Activated CD4-positive, alpha-beta memory T cell treated with anti-CD3 and anti-CD28 coated beads for 36 hours (primary cell): ENCODE data around the gene NDP. TPM values are rescaled to one million over a fixed set of nuclear protein-coding genes. Genes with fewer than 3 reads are reported as not detected.

Experiments
- CTCF ChIA-PET: fragments of 350-600 bp; sonication (Branson Sonifier 250); formaldehyde crosslinking; loops from one replicate; lab custom pipeline; 2021; ENCODE audit warnings: antibody characterized with exemption, inconsistent platforms; lab: Charles Lee
- POLR2A ChIA-PET: fragments of 350-600 bp; sonication (Branson Sonifier 250); formaldehyde crosslinking; loops from one replicate; lab custom pipeline; 2021; ENCODE audit warnings: antibody characterized with exemption; lab: Charles Lee
- DNase-seq: peaks from one replicate; pipeline ENCODE4 v3.0.0-alpha.2; 2020
- H3K27ac Mint-ChIP-seq: one replicate; pipeline ENCODE4 v1.8.0; 2021; ENCODE audit warnings: mixed read lengths
- H3K27me3 Mint-ChIP-seq: one replicate; pipeline ENCODE4 v1.8.0; 2021; ENCODE audit warnings: mixed read lengths
- H3K36me3 Mint-ChIP-seq: one replicate; pipeline ENCODE4 v1.8.0; 2021; ENCODE audit warnings: mixed read lengths
- H3K4me1 Mint-ChIP-seq: one replicate; pipeline ENCODE4 v1.8.0; 2021; ENCODE audit warnings: low read depth, mixed read lengths
- H3K4me3 Mint-ChIP-seq: one replicate; pipeline ENCODE4 v1.8.0; 2021; ENCODE audit warnings: mild to moderate bottlenecking, mixed read lengths
- H3K9me3 Mint-ChIP-seq: one replicate; pipeline ENCODE4 v1.8.0; 2021; ENCODE audit warnings: mixed read lengths
- intact Hi-C: fragments of 100-400 bp; cut with micrococcal nuclease; formaldehyde crosslinking; loops from one replicate; pipeline ENCODE4 v1.15.1; 2023
- total RNA-seq, 2 experiments: library from RNA; stranded (reverse); gene quantifications; one replicate each; pipeline ENCODE4 v1.2.3, GENCODE V29; 2021

NDP gene, protein sequence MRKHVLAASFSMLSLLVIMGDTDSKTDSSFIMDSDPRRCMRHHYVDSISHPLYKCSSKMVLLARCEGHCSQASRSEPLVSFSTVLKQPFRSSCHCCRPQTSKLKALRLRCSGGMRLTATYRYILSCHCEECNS
- not detected for total RNA-seq

DNA sequence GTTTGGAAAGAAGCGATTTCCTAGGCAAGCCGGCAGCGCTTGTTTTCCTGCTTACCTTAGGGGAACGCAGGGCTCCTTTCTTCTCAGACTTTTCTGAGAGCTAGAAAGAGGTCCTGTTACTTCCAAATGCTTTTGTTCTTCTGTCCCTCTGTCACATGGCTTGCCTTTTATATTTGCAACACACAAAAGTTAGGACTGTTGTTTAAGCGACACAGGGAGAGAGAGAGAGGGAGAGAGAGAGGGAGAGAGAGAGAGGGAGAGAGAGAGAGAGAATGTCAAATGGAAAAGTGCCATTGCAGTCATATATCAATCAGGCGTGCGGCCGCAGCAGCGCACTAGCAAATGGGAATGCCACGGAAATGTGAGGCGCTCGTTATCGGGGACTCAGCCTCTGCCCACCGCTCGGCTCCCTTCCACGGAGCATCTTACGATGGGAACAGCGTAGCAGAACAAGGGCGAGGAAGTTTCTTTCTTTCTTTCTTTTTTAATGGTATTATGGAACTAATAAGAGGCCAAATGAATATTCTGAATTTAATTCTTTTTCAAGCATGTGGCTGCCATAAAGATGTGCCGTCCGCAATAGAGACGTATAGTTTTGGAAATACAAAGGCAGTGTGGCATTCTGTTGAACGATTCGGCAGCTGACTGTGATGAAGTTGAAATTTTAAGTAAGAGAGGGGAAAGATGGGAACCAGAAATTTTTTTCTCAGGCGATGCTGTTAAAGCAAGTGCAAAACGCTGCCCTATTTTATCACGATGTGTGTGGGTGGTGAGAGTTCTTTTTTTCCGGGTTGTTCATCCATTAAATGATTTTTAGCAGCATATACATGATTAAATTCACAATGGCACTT is at the start of gene NDP:
Gene NDP (minus strand): TSS at position 142 of the 851 bp plus-strand sequence. CDS start 14,745 bp downstream, outside the sequence.
- POLR2A ChIA-PET, result no interaction called here

DNA sequence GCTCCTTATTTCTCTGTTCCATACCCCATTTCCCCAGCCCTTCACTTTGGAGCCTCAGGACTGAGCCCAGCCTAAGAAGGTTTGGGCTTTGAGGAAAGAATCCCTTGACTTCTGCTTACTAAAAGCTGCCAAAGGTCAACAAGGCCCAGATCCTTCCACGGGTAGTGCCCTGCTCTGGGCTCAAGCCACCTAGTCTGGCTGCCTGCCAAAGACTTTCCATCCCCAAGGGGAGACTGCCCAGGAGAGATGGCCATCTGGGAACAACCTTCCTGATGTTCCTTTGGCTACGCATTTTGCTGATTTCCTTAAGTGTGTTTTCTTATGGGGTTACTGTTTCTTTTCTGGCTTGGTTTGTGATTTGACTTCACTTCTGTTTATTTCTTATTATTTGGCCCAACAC is 49.8 kb upstream of the NDP start:
- Mint-ChIP-seq H3K9me3 (no peaks in the 10 kb centered on the region), H3K4me1 (no peaks in the 10 kb centered on the region), H3K4me3 (no peak overlapping the region), H3K36me3 (no peaks in the 10 kb centered on the region), H3K27ac (no peak overlapping the region), H3K27me3 (no peaks in the 10 kb centered on the region)
- intact Hi-C loops, result no loop called here
- ChIA-PET POLR2A (no interaction called here), CTCF (interaction anchor here (4.1 kb wide), 1 partner anchor 64 kb away, joined by 32 read pairs; no protein-coding TSS in a partner anchor)
- DNase-seq, result no peak

More for the DNA sequence above, at the start of gene NDP:
- Mint-ChIP-seq H3K9me3 (no peaks in the 10 kb centered on the region), H3K4me3 (peak within 1 kb of the TSS; percentile 51), H3K27ac (no peak within 1 kb of the TSS), H3K4me1 (peaks cover 13% of the 10 kb centered on the region), H3K36me3 (no peaks in the 10 kb centered on the region), H3K27me3 (peaks cover 17% of the 10 kb centered on the region)
- CTCF ChIA-PET, result interaction anchor here (1.0 kb wide), 1 partner anchor 53 kb away, joined by 3 read pairs; no protein-coding TSS in a partner anchor
- no peak for DNase-seq
- intact Hi-C loops, result no loop called here

DNA sequence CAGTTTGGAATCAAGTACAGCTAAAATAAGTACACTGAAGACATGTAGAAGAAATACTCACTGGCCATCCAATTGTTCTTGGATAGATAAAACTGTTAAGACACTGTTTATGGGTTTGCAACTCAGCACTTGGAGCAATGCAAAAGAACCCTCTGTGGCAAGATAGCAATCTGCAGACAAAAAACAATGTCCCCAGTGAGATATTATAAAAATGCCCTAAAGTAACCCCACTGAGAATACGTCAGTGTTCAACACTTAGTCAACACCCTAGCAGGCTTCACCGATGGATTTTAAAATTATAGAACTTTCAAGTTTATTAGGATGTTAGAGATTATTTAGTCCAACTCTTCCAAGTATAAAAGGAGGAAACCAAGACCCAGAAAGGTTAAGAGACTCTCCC is 47.5 kb upstream of the NDP start:
- H3K36me3 Mint-ChIP-seq, result no peaks in the 10 kb centered on the region
- H3K4me1 Mint-ChIP-seq, result no peaks in the 10 kb centered on the region
- no peak for DNase-seq
- no peaks in the 10 kb centered on the region for H3K27me3 Mint-ChIP-seq
- ChIA-PET CTCF (no interaction called here), POLR2A (no interaction called here)
- H3K9me3 Mint-ChIP-seq, result no peaks in the 10 kb centered on the region
- H3K27ac Mint-ChIP-seq, result no peak overlapping the region
- intact Hi-C loops, result no loop called here
- H3K4me3 Mint-ChIP-seq, result no peak overlapping the region

DNA sequence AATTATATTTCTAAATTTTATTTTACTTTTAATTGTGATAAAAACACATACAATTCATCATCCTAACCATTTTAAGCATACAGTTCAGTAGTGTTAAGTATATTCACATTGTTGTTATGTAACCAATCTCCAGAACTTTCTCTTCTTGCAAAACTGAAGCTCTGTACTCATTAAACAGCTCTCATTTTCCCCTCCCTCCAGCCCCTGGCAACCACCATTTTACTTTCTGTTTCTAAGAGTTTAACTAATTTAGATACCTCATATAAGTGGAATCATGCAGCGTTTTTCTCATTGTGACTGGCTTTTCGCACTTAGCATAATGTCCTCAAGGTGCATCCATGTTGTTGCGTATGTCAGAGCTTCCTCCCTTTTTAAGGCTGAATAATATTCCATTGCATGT is 46.7 kb upstream of the NDP start:
- H3K4me1 Mint-ChIP-seq, result no peaks in the 10 kb centered on the region
- H3K9me3 Mint-ChIP-seq, result no peaks in the 10 kb centered on the region
- H3K4me3 Mint-ChIP-seq, result no peak overlapping the region
- CTCF ChIA-PET, result no interaction called here
- POLR2A ChIA-PET, result no interaction called here
- no peak overlapping the region for H3K27ac Mint-ChIP-seq
- DNase-seq, result peak; percentile 9
- intact Hi-C loops, result no loop called here
- H3K36me3 Mint-ChIP-seq, result no peaks in the 10 kb centered on the region
- H3K27me3 Mint-ChIP-seq, result no peaks in the 10 kb centered on the region

DNA sequence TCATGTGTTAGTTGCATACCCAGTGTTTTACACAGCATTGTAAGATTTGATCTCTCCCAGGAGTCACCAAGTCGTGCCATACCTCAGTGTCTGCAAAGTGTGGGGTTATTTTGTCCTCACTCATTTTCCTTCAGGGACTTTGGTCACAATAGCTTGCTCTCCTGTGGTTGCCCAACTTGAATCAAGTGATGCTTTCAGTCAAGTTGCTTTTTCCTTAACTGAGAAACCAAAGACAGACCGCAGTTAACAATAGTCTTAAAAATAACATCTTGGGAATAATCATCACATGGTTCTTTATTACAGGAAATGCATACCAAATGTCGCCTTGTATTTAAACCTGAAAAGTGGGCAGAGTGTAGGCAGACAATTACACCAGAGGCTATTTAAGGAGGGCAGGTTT is 44.5 kb upstream of the NDP start:
- peaks cover 5% of the 10 kb centered on the region for H3K4me1 Mint-ChIP-seq
- intact Hi-C loops, result no loop called here

DNA sequence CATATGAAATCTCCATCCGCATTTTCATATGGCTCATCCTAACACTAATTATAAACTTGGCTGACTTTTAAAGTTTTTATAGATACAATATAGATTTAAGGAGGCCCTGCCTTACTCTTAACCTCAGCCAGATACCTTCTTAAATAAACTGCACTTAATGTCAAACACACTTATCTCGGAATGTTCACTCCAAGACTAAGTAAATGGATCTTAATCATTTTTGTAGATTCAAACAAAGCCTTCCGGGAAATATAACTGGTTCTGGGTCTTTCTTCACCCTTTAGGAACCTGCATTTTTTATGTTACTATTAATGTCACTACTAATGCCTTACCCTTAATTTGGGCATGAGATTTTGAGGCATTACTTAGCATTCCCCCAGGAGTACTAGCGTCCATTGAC is 43.7 kb upstream of the NDP start:
- H3K27ac Mint-ChIP-seq, result no peak overlapping the region
- ChIA-PET POLR2A (no interaction called here), CTCF (no interaction called here)
- intact Hi-C loops, result no loop called here
- H3K4me3 Mint-ChIP-seq, result no peak overlapping the region
- H3K27me3 Mint-ChIP-seq, result no peaks in the 10 kb centered on the region
- no peaks in the 10 kb centered on the region for H3K9me3 Mint-ChIP-seq
- no peaks in the 10 kb centered on the region for H3K36me3 Mint-ChIP-seq
- no peak for DNase-seq
- H3K4me1 Mint-ChIP-seq, result peaks cover 10% of the 10 kb centered on the region

More for the DNA sequence above, 44.5 kb upstream of the NDP start:
- Mint-ChIP-seq H3K36me3 (no peaks in the 10 kb centered on the region), H3K4me3 (no peak overlapping the region), H3K9me3 (no peaks in the 10 kb centered on the region), H3K27me3 (no peaks in the 10 kb centered on the region), H3K27ac (no peak overlapping the region)
- ChIA-PET POLR2A (no interaction called here), CTCF (no interaction called here)
- DNase-seq, result no peak

DNA sequence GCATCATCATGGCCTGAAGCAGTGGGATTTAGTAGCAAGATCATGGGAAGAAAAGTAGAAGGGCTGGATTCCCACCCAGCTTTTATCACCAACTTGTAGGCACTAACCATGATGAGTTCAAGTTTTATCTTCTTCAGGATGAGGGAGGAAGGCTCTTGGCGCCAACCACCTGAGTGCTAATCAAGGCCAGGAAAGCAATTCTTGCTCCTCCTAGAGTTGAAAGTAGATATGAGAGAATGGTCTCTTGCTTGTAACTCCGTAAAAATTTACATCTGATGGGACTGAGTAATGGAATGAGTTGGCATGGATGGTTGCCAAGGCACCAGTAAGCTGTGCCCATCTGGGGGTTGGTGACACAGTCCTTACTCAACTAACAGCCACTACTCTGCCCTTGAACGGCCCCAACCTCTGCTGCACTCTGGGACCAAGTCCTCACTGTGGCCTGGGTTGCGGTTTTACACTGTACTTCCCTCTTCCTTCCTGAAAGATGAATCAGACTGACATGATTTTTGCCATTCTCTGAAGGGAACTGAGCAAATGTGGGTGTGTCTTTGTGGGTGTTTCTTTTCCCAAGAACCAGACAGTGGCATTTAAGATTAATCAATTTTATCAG is 39.4 kb upstream of the NDP start:
- H3K36me3 Mint-ChIP-seq, result no peaks in the 10 kb centered on the region
- CTCF ChIA-PET, result interaction anchor here (0.6 to 1.7 kb wide), 3 partner anchors 10 to 54 kb away, joined by 3 to 5 read pairs (median 3); no protein-coding TSS in a partner anchor
- POLR2A ChIA-PET, result no interaction called here
- no peaks in the 10 kb centered on the region for H3K9me3 Mint-ChIP-seq
- no peak overlapping the region for H3K4me3 Mint-ChIP-seq
- intact Hi-C loops, result no loop called here
- peak; percentile 74 for DNase-seq
- H3K27ac Mint-ChIP-seq, result no peak overlapping the region
- H3K27me3 Mint-ChIP-seq, result no peaks in the 10 kb centered on the region
- peaks cover 15% of the 10 kb centered on the region for H3K4me1 Mint-ChIP-seq

DNA sequence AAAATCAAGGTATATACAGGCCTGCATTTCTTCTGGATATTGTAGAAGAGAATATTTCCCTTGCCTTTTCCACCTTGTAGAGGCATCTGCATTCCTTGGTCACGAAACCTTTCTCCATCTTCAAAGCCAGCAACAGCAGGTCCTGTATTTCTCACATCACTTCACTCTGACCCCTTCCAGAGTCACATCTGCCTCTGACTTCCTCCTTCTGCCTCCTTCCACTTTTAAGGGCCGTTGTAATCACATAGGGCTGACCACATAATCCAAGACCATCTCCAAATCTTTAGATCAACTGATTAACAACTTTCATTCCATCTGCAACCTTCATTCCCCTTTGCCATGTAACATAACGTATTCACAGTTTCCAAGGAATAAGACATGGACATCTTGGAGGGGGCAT is 38.3 kb upstream of the NDP start:
- no peak overlapping the region for H3K27ac Mint-ChIP-seq

DNA sequence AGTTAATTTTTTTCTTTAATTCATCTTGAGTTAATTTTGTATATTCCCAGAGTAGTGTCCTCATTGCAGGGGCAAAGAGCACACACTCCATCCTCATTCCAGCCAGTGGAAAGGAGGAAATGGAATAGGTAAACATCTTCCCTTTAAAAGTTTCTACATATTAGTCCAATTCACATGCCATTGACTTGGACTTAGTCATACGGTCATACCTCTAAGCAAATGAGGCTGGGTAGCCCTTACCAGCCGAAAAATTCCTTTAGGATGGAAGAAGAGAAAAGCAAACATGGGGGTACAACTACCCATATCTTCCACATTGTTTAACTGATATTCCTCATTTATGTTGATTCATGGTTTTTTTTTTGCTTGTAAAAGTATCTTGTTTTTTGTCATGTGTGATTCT is 37.4 kb upstream of the NDP start:
- Mint-ChIP-seq H3K9me3 (no peaks in the 10 kb centered on the region), H3K4me1 (peaks cover 15% of the 10 kb centered on the region), H3K27me3 (no peaks in the 10 kb centered on the region), H3K27ac (no peak overlapping the region), H3K36me3 (no peaks in the 10 kb centered on the region), H3K4me3 (no peak overlapping the region)
- ChIA-PET POLR2A (no interaction called here), CTCF (interaction anchor here (0.7 kb wide), 1 partner anchor 52 kb away, joined by 3 read pairs; no protein-coding TSS in a partner anchor)
- intact Hi-C loops, result no loop called here
- no peak for DNase-seq

More for the DNA sequence above, 38.3 kb upstream of the NDP start:
- no peaks in the 10 kb centered on the region for H3K36me3 Mint-ChIP-seq
- POLR2A ChIA-PET, result no interaction called here
- no peaks in the 10 kb centered on the region for H3K9me3 Mint-ChIP-seq
- intact Hi-C loops, result no loop called here
- no peaks in the 10 kb centered on the region for H3K27me3 Mint-ChIP-seq
- H3K4me1 Mint-ChIP-seq, result peaks cover 15% of the 10 kb centered on the region
- no peak overlapping the region for H3K4me3 Mint-ChIP-seq
- CTCF ChIA-PET, result interaction anchor here (1.0 to 1.7 kb wide), 2 partner anchors 15 to 53 kb away, joined by 3 to 5 read pairs; no protein-coding TSS in a partner anchor
- no peak for DNase-seq

DNA sequence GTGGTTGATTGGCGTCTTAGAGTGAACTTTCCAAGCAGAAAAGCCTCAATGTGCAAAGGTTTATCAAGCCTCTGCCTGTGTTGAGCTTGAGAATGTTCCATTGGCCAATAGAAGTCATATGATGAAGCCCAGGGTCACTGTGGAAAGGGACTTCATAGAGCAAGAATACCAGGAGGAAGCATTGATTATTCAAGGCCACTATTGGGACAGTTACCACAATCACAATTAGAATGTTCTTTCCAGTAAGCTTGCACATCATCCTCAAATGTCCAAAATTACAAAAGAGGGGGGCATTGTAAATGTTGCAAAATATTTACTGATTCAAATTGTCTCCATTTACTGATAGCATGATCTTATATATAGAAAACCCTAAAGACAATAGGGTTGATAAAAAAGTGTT is 32.9 kb upstream of the NDP start:
- ChIA-PET POLR2A (no interaction called here), CTCF (no interaction called here)
- H3K27ac Mint-ChIP-seq, result no peak overlapping the region
- intact Hi-C loops, result no loop called here
- no peak for DNase-seq
- no peak overlapping the region for H3K4me3 Mint-ChIP-seq
- H3K4me1 Mint-ChIP-seq, result no peaks in the 10 kb centered on the region
- H3K36me3 Mint-ChIP-seq, result no peaks in the 10 kb centered on the region
- H3K27me3 Mint-ChIP-seq, result no peaks in the 10 kb centered on the region
- no peaks in the 10 kb centered on the region for H3K9me3 Mint-ChIP-seq

DNA sequence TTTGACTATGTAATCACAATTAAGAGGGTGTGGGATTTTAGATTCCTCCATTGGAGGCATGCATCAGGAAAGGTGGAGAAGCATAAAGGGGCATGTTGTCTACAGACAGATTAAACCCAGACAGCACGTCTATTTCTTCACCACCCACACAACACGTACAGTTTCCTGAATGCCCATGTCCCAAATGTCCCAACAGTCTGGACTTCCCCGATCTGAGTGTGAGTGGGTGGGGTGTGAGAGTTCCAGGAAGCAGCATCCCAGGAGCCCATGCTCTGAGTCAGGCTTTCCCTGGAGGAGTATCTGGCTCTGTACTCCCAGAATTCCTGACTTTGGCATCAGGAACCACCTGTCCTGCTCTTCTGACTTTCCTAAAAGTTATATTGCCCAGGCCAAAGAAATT is 30.8 kb upstream of the NDP start:
- Mint-ChIP-seq H3K4me3 (no peak overlapping the region), H3K4me1 (no peaks in the 10 kb centered on the region), H3K27ac (no peak overlapping the region), H3K36me3 (no peaks in the 10 kb centered on the region), H3K27me3 (no peaks in the 10 kb centered on the region), H3K9me3 (no peaks in the 10 kb centered on the region)
- CTCF ChIA-PET, result no interaction called here
- intact Hi-C loops, result no loop called here
- POLR2A ChIA-PET, result no interaction called here
- no peak for DNase-seq

DNA sequence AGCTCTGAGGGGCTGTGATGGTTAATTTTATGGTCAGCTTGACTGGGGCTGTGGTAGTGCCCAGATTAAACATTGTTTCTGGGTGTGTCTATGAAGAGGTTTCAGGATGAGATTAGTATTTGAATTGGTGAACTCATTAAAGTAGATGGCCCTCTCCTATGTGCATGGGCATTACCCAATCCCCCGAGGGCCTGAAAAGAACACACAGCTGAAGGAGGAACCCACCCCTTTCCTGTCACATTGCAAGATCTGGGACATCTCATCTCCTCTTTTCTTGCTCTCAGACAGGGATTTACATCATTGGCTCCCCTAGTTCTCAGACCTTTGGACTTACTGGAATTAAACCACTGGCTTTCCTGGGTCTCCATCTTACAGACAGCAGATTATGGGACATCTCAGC is 29.4 kb upstream of the NDP start:
- no peaks in the 10 kb centered on the region for H3K9me3 Mint-ChIP-seq
- no peak overlapping the region for H3K27ac Mint-ChIP-seq
- ChIA-PET POLR2A (no interaction called here), CTCF (interaction anchor here (1.1 kb wide), 1 partner anchor 10 kb away, joined by 3 read pairs; no protein-coding TSS in a partner anchor)
- no peaks in the 10 kb centered on the region for H3K27me3 Mint-ChIP-seq
- H3K4me1 Mint-ChIP-seq, result no peaks in the 10 kb centered on the region
- no peak for DNase-seq
- intact Hi-C loops, result no loop called here
- no peaks in the 10 kb centered on the region for H3K36me3 Mint-ChIP-seq
- no peak overlapping the region for H3K4me3 Mint-ChIP-seq
